ENCODE data around the gene ADAMTSL2. TPM values are rescaled to one million over a fixed set of nuclear protein-coding genes. Genes with fewer than 3 reads are reported as not detected.
A peak's percentile ranks its signal among the peaks of the same experiment; 100 is the strongest.

The ADAMTSL2 gene
- polyA plus RNA-seq, 2 of the 4 experiments (the other 2 are of a cell fraction) = not detected

DNA sequence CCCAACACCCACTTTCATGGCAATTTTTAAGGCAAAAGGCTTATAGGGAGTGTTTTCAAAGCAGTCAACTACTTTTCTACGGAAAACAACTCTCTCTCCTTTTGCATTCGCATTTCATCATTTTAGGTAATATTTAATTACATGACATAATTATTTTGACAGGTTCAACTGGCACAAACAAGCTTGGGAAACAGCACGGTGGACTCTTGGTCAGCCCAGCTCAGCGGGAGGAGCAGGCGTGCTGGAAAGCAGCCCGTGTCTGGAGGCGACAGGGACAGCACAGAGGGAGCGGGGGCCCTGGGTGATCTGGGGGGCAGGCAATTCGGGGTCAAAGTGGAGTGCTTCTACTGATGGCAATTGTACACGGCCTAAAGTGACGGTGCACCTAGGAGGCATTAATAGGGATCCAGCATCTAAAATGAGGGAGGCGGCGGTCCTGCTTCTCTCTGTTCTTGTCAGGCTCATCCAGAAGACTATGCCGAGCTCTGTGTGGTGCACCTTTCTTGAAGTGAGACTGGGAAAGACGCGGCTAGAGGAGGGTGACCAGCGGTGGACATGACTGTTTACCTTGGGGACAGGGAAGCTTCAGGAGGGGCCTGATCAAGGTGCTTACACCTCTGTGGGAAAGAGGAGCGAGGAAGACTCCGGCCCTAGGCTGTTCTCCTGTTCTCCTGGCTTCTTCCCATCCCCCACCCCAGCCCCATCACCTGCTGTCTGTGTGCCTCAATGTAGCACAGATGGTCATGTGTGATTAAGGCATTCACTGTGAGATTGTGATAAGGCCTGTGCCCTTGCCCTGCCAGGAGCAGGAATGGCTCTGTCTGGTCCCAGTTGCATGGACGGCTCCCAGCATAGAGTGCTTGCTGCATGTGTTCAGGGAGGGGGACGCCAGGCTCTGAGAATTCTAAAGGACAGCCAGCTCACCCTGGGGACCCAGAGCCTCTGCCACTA is 13.1 kb upstream of the ADAMTSL2 start:
- POLR2A ChIA-PET = no interaction called here
- Histone ChIP-seq H3K27ac (no peak overlapping the region), H3K9me3 (no peaks in the 10 kb centered on the region), H3K4me3 (no peak overlapping the region), H3K4me2 (no peak overlapping the region), H3K4me1 (no peaks in the 10 kb centered on the region; the same call in 2 of the 3 replicates)
- 69% methylated on average over 21 of the region's 21 CpGs for WGBS (ENCODE audit: missing lambda C conversion rate)
- DNase-seq (ENCODE audit: low read depth in 1 of 2, low spot score in 1 of 2) (no peak), FAIRE-seq (no peak), ATAC-seq (no peak)
- CTCF ChIA-PET = interaction anchor here (0.6 to 3.5 kb wide), 3 partner anchors 12 to 40 kb away, joined by 3 to 28 read pairs (median 3); partner anchors contain the start of gene ADAMTSL2
- TF ChIP-seq BHLHE40 (IDR thresholded peaks at IDR 0.05; ENCODE audit: low read depth, low read length) (no peak), ZSCAN20 (CRISPR knock-in tag; IDR thresholded peaks at IDR 0.05) (no peak), HEYL (CRISPR knock-in tag; IDR thresholded peaks at IDR 0.05) (no peak), GATA3 (IDR thresholded peaks at IDR 0.05; ENCODE audit: borderline replicate concordance) (no peak), SMC3 (IDR thresholded peaks at IDR 0.05) (no peak), KDM5A (IDR thresholded peaks at IDR 0.05) (no peak), POLR2A (IDR thresholded peaks at IDR 0.05; ENCODE audit: low read length) (no peak), TFCP2L1 (CRISPR knock-in tag; IDR thresholded peaks at IDR 0.05) (no peak), MAZ (IDR thresholded peaks at IDR 0.05; ENCODE audit: borderline replicate concordance, low read depth, low read length) (no peak)
- TF ChIP-seq, protein P1, sequence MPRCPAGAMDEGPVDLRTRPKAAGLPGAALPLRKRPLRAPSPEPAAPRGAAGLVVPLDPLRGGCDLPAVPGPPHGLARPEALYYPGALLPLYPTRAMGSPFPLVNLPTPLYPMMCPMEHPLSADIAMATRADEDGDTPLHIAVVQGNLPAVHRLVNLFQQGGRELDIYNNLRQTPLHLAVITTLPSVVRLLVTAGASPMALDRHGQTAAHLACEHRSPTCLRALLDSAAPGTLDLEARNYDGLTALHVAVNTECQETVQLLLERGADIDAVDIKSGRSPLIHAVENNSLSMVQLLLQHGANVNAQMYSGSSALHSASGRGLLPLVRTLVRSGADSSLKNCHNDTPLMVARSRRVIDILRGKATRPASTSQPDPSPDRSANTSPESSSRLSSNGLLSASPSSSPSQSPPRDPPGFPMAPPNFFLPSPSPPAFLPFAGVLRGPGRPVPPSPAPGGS (IDR thresholded peaks at IDR 0.05) = no peak
- TF ChIP-seq, protein P2, sequence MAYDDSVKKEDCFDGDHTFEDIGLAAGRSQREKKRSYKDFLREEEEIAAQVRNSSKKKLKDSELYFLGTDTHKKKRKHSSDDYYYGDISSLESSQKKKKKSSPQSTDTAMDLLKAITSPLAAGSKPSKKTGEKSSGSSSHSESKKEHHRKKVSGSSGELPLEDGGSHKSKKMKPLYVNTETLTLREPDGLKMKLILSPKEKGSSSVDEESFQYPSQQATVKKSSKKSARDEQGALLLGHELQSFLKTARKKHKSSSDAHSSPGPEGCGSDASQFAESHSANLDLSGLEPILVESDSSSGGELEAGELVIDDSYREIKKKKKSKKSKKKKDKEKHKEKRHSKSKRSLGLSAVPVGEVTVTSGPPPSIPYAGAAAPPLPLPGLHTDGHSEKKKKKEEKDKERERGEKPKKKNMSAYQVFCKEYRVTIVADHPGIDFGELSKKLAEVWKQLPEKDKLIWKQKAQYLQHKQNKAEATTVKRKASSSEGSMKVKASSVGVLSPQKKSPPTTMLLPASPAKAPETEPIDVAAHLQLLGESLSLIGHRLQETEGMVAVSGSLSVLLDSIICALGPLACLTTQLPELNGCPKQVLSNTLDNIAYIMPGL (CRISPR knock-in tag; IDR thresholded peaks at IDR 0.05; ENCODE audit: borderline replicate concordance) = no peak

GRCh38 chr9:133522073-133522910 is 12.2 kb upstream of the ADAMTSL2 start:
- ChIA-PET POLR2A (no interaction called here), CTCF (interaction anchor here (0.6 to 3.5 kb wide), 5 partner anchors 11 to 352 kb away, joined by 3 to 28 read pairs (median 3); partner anchors contain the start of gene ADAMTSL2)
- no peak for FAIRE-seq
- H3K4me2 ChIP-seq = no peak overlapping the region
- WGBS (ENCODE audit: missing lambda C conversion rate) = 63% methylated on average over 13 of the region's 14 CpGs
- TF ChIP-seq HEYL (CRISPR knock-in tag; IDR thresholded peaks at IDR 0.05) (no peak), CEBPB (IDR thresholded peaks at IDR 0.05) (no peak), SMC3 (IDR thresholded peaks at IDR 0.05) (no peak), KDM1A (IDR thresholded peaks at IDR 0.05; ENCODE audit: low read depth) (no peak), PBX3 (IDR thresholded peaks at IDR 0.05) (no peak), MAFK (IDR thresholded peaks at IDR 0.05; ENCODE audit: partially characterized antibody) (no peak), JUNB (IDR thresholded peaks at IDR 0.05) (no peak)
- no peak overlapping the region for H3K4me3 ChIP-seq
- H3K27ac ChIP-seq = no peak overlapping the region
- DNase-seq (ENCODE audit: low read depth in 1 of 2, low spot score in 1 of 2) = no peak
- no peak for ATAC-seq
- peaks cover 5% of the 10 kb centered on the region; the same call in 1 of the 3 replicates for H3K4me1 ChIP-seq
- H3K9me3 ChIP-seq = no peaks in the 10 kb centered on the region

DNA sequence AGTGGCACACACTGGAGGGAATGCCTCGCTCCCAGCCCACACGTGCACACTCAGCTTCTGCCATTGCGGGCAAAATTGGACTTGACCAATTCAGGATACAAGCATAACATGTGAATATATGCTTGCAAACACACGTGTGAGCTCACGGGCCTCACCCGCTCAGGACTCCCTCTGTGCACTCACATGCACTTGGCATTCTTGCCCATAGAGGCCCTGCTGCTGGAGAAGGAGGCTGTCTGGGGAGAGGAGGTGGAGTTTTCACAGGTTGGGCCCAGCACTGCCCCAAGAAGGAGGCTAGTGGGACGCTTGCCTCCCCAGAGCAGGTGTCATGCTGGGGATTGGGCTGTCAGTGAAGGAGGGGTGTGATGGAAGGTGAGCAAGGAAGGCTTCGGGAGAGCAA is 11.4 kb upstream of the ADAMTSL2 start:
- no peaks in the 10 kb centered on the region for H3K9me3 ChIP-seq
- ChIA-PET CTCF (interaction anchor here (0.7 to 3.5 kb wide), 3 partner anchors 10 to 498 kb away, joined by 3 to 28 read pairs (median 3); partner anchors contain the start of gene ADAMTSL2), POLR2A (no interaction called here)
- H3K4me1 ChIP-seq = peaks cover 5% of the 10 kb centered on the region; the same call in 1 of the 3 replicates
- WGBS (ENCODE audit: missing lambda C conversion rate) = 81% methylated on average over 8 of the region's 8 CpGs
- no peak for DNase-seq (ENCODE audit: low read depth in 1 of 2, low spot score in 1 of 2)
- H3K27ac ChIP-seq = no peak overlapping the region
- FAIRE-seq = no peak
- TF ChIP-seq FOXS1 (CRISPR knock-in tag; IDR thresholded peaks at IDR 0.05) (no peak), CHD2 (IDR thresholded peaks at IDR 0.05; ENCODE audit: low read length, partially characterized antibody) (no peak)
- TF ChIP-seq, protein P1 (IDR thresholded peaks at IDR 0.05) = no peak
- 0 out of 6 replicates have a peak, but pooled peaks of 1 of the 2 experiments have one; percentile 39 for ATAC-seq
- no peak overlapping the region for H3K4me2 ChIP-seq
- no peak overlapping the region for H3K4me3 ChIP-seq
